Hematopoietic multipotent progenitor cell treated with erythropoietin and hydrocortisone succinate and interleukin-3 and kit ligand, for 15 days (in vitro differentiated cells): ENCODE data around the gene CSMD2.

ENCODE experiments used
- DNase-seq: peaks from one replicate; pipeline ENCODE4 v3.0.0-alpha.2; 2015; ENCODE audit warnings: low spot score

Gene CSMD2

DNA sequence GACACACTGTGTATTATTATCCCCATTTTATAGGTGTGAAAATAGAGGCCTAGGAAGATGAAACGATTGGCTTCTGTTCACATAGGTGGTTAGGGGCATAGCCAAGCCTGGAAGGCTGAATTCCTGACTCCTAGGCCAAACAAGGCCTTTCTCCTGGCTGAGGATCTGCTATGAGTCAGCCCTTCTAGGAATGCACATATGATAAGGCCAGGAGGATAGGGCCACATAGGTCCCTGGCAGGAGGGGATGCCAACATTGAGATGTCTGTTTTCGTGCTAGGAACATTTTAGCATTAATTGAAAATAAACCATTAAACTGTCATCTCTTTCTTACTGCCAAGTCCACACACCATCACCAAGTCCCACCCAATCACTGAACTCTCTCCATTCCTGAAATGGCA, 9.2 kb downstream of the CSMD2 start:
- DNase-seq, result no peak

DNA sequence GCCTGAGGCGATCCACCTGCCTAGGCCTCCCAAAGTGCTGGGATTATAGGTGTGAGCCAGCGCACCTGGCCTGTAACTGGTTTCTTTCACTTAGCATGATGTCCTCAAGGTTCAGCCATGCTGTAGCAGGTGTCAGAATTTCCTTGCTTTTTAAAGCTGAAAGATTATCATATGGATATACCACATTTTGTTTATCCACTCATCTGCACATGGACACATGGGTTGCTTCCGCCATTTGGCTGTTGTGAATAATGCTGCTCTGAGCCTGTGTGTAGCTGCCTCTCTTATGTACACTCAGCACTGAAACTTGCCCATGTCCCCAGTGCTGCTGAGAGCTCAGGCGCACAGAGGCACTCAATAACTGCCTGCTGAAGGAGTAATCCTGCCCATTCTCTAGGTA, 11.8 kb downstream of the CSMD2 start:
- DNase-seq, result no peak

- DNase-seq, result no peak
Observed at GRCh38 chr1:34149501-34149900, 15.5 kb downstream of the CSMD2 start.

DNA sequence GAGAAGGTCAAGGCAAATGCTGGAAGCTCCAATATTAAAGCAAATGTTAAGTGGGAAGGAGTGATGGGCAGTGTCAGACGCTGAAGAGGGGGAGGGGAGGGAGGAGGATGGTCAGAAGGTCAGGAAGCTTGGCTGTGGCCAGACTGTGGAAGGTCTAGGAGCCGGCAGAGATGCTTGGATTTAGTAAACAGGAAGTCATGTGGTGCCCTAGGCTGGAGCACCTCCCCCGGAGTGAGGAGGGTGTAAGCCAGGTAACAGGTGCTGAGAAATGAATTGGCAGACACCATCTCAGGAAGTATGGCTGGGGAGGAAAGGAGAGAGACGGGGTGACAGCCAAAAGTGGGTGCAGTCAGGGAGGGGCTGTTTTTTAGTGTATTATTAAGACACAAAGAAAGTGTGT, 17.7 kb downstream of the CSMD2 start:
- no peak for DNase-seq

- DNase-seq, result no peak
Observed at GRCh38 chr1:34144766-34145165, 20.3 kb downstream of the CSMD2 start.

DNA sequence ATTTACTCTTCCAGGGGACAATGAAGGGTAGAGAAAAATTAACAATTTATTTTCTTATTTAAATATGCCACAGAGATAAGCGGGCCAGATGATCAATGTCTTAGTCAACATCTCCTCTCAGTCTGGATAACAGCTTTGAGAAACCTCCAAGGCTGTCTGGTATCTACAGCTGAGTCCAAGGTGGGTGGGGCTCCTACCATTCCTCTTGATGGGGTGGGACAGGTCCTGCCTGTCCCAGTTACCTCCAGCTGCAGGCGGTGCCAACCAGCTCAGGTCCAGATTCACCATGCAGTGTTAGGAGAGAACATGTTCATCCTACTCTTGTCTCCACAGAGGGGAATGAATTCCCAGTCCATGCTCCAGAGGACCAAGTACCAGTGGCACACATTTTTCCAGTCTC, 21.1 kb downstream of the CSMD2 start:
- DNase-seq, result no peak

- DNase-seq, result no peak
Observed at GRCh38 chr1:34140011-34140676, 24.9 kb downstream of the CSMD2 start.

GRCh38 chr1:34137411-34137810, 27.6 kb downstream of the CSMD2 start:
- DNase-seq, result no peak

- no peak for DNase-seq
Observed at GRCh38 chr1:34132161-34132420, 32.9 kb downstream of the CSMD2 start.

- DNase-seq, result no peak
Observed at GRCh38 chr1:34131396-34132160, 33.5 kb downstream of the CSMD2 start.

DNA sequence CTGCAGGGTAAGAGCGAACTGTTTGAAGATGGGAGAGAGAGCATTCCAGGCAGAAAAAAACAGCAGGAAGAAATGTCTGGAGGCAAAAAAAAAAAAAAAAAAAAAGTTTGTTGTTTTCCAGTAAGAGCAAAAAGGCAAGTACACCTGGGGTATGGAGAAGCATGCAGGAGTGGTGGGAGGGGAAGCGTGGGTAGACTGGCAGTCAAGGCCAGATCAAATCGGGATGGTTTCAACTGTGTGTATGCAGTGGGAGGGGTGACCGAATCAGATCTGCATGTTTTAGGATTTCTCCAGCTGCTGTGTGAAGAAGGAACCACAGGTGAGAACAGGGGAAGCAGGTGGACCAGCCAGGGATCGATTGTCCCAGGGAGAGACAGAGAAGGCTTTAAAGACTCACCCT, 34.7 kb downstream of the CSMD2 start:
- no peak for DNase-seq

DNA sequence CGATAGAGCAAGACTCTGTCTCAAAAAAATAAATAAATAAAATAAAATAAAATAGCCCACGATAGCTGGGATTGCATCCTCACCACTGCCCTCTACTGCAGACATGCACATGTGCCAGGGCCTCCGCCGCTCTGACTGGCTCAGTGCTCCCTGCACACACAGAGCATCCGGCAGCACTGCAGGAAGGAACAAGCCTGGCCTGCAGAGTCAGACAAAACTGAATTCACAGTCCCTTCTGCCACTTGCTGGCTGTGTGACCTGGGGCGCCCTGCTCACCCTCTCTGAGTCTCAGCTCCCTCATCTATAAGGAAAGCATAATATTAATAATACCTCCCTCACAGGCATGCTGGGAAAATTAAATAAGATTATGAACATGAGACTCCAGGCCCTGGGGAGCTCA, 35.4 kb downstream of the CSMD2 start:
- DNase-seq, result no peak

GRCh38 chr1:34128186-34128889, 36.7 kb downstream of the CSMD2 start:
- no peak for DNase-seq

GRCh38 chr1:34127006-34128000, 37.7 kb downstream of the CSMD2 start:
- no peak for DNase-seq

DNA sequence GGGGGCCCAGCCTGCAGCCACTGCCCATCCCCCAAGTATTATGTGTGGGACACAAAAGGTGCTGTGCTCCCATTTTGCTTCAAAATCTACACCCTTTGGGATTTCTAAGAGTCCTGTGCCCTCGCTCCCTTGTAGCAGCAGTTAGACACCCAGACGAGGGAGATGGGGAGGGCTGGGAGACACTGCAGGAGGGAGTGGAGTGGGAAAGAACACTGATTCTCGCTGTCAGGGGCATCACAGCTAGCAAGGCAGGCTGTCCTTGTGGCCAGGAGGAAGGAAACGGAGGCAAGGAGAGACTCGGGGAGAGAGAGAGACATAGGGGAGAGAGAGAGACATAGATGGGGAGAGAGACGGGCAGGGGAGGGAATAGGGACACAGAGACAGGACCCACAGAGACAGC, 38.5 kb downstream of the CSMD2 start:
- DNase-seq, result no peak

- DNase-seq, result no peak
Observed at GRCh38 chr1:34125721-34126380, 39.2 kb downstream of the CSMD2 start.

GRCh38 chr1:34122080-34122932, 42.7 kb downstream of the CSMD2 start:
- DNase-seq, result no peak

- no peak for DNase-seq
Observed at GRCh38 chr1:34115233-34115632, 49.8 kb downstream of the CSMD2 start.

DNA sequence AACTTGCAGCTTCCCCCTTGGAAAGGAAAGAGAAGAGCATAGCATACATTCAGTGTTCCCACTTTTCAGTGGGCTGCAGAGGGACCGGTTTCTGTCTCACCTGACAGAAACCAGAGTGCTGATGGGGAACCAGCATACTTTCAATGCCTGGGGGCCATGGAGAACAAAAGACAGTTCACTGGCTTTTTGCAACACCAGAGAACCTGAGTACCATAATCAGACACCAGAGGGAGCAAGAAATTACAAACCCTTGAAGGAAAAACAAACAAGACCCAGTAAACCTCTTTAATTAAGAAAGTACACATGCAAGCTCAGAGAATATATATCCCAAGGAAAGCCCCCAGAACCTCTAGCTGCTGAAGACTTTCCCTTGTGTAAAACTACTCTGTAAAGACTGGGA, 51.1 kb downstream of the CSMD2 start:
- no peak for DNase-seq

GRCh38 chr1:34113362-34113761, 51.7 kb downstream of the CSMD2 start:
- DNase-seq, result no peak

- no peak for DNase-seq
Observed at GRCh38 chr1:34108711-34109110, 56.3 kb downstream of the CSMD2 start.
